ENCODE data around the gene CCDC88C.

CCDC88C gene

GRCh38 chr14:91363776-91364523, 53.7 kb downstream of the CCDC88C start:
- no peak for DNase-seq

GRCh38 chr14:91361233-91361811, 56.3 kb downstream of the CCDC88C start:
- DNase-seq, result no peak

- no peak for DNase-seq
These were observed 57.0 kb downstream of the CCDC88C start for GRCh38 chr14:91360490-91361232.

GRCh38 chr14:91358654-91359220, 58.9 kb downstream of the CCDC88C start:
- DNase-seq, result no peak

- DNase-seq, result no peak
These were observed 59.6 kb downstream of the CCDC88C start for GRCh38 chr14:91358025-91358319.

- DNase-seq, result no peak
These were observed 60.2 kb downstream of the CCDC88C start for GRCh38 chr14:91357272-91358024.

- no peak for DNase-seq
These were observed 61.3 kb downstream of the CCDC88C start for GRCh38 chr14:91356181-91356763.

- DNase-seq, result peak; percentile 66
These were observed 62.5 kb downstream of the CCDC88C start for GRCh38 chr14:91354979-91355685.

- DNase-seq, result no peak
These were observed 63.3 kb downstream of the CCDC88C start for GRCh38 chr14:91354221-91354916.

- DNase-seq, result no peak
These were observed 64.6 kb downstream of the CCDC88C start for GRCh38 chr14:91352728-91353692.

GRCh38 chr14:91352053-91352452, 65.6 kb downstream of the CCDC88C start:
- DNase-seq, result no peak

GRCh38 chr14:91351512-91351862, 66.1 kb downstream of the CCDC88C start:
- DNase-seq, result no peak

GRCh38 chr14:91350813-91351511, 66.7 kb downstream of the CCDC88C start:
- DNase-seq, result peak; percentile 72

GRCh38 chr14:91350483-91350812, 67.2 kb downstream of the CCDC88C start:
- no peak for DNase-seq

- peak; percentile 75 for DNase-seq
These were observed 68.0 kb downstream of the CCDC88C start for GRCh38 chr14:91349481-91350074.

- no peak for DNase-seq
These were observed 68.7 kb downstream of the CCDC88C start for GRCh38 chr14:91348845-91349465.

- no peak for DNase-seq
These were observed 70.8 kb downstream of the CCDC88C start for GRCh38 chr14:91346838-91347173.

- DNase-seq, result no peak
These were observed 73.5 kb downstream of the CCDC88C start for GRCh38 chr14:91344096-91344495.

GRCh38 chr14:91343051-91343450, 74.6 kb downstream of the CCDC88C start:
- no peak for DNase-seq
